DOHH2 (cell line): ENCODE results near the gene ATP2A2.

Source experiments
- EZH2phosphoT487 ChIP-seq: fragments of 200-600 bp; sonication (generic); IDR thresholded peaks from 2 replicates; pipeline ENCODE4 v1.6.1; 2017; ENCODE audit warnings: borderline replicate concordance, mild to moderate bottlenecking, antibody characterized with exemption, low read length, moderate library complexity, mixed read lengths
- TF ChIP-seq, protein P1 (sequence below): fragments of 200-600 bp; sonication (generic); IDR thresholded peaks from one replicate; pipeline ENCODE4 v1.5.1; 2014; ENCODE audit warnings: antibody characterized with exemption, mild to moderate bottlenecking, low read depth, low read length; ENCODE audit not compliant: poor library complexity, severe bottlenecking

GRCh38 chr12:110281549-110282299 is 677 bp downstream of the ATP2A2 start:
- TF ChIP-seq, protein P1, sequence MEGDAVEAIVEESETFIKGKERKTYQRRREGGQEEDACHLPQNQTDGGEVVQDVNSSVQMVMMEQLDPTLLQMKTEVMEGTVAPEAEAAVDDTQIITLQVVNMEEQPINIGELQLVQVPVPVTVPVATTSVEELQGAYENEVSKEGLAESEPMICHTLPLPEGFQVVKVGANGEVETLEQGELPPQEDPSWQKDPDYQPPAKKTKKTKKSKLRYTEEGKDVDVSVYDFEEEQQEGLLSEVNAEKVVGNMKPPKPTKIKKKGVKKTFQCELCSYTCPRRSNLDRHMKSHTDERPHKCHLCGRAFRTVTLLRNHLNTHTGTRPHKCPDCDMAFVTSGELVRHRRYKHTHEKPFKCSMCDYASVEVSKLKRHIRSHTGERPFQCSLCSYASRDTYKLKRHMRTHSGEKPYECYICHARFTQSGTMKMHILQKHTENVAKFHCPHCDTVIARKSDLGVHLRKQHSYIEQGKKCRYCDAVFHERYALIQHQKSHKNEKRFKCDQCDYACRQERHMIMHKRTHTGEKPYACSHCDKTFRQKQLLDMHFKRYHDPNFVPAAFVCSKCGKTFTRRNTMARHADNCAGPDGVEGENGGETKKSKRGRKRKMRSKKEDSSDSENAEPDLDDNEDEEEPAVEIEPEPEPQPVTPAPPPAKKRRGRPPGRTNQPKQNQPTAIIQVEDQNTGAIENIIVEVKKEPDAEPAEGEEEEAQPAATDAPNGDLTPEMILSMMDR, result no peak
- TF ChIP-seq EZH2phosphoT487, result no peak
